PFSK-1 (cell line): ENCODE results near the gene EPHB3.
A peak's percentile ranks its signal among the peaks of the same experiment; 100 is the strongest.

Experiments used
- FOXP2 ChIP-seq: optimal IDR thresholded peaks from 2 replicates; pipeline ENCODE3; 2011; ENCODE audit warnings: borderline replicate concordance, control low read depth, inconsistent platforms; ENCODE audit not compliant: insufficient read depth; ENCODE audit errors: extremely low read length, extremely low read depth
- POLR2AphosphoS5 ChIP-seq: IDR thresholded peaks from 2 replicates; pipeline ENCODE4 v1.6.1; 2012; ENCODE audit warnings: low read depth, mild to moderate bottlenecking, control low read depth, low read length, moderate library complexity
- REST ChIP-seq, 2 experiments: IDR thresholded peaks; 2 replicates each; pipeline versions ENCODE4 v1.6.1 to v1.8.0; 2011 to 2012; ENCODE audit warnings: low read depth in 2 of 2, low read length in 2 of 2, control low read depth in 1 of 2, inconsistent platforms in 1 of 2, mild to moderate bottlenecking in 1 of 2, moderate library complexity in 1 of 2; ENCODE audit not compliant: insufficient read depth in 1 of 2
- SIN3A ChIP-seq: IDR thresholded peaks from 2 replicates; pipeline ENCODE4 v1.6.1; 2012; ENCODE audit warnings: mild to moderate bottlenecking, low read length, moderate library complexity, borderline replicate concordance; ENCODE audit not compliant: insufficient read depth
- TAF1 ChIP-seq: IDR thresholded peaks from 2 replicates; pipeline ENCODE4 v1.6.1; 2012; ENCODE audit warnings: low read length, control low read depth, borderline replicate concordance; ENCODE audit not compliant: insufficient read depth

The EPHB3 gene

GRCh38 chr3:184602372-184603150 is 41.0 kb downstream of the EPHB3 start:
- no peak for TF ChIP-seq SIN3A
- no peak for TF ChIP-seq FOXP2
- TF ChIP-seq TAF1: no peak
- TF ChIP-seq REST (IDR thresholded peaks at IDR 0.05; ENCODE audit: insufficient read depth in 1 of 2, low read depth in 2 of 2, low read length in 2 of 2): no peak
- TF ChIP-seq POLR2AphosphoS5: no peak

DNA sequence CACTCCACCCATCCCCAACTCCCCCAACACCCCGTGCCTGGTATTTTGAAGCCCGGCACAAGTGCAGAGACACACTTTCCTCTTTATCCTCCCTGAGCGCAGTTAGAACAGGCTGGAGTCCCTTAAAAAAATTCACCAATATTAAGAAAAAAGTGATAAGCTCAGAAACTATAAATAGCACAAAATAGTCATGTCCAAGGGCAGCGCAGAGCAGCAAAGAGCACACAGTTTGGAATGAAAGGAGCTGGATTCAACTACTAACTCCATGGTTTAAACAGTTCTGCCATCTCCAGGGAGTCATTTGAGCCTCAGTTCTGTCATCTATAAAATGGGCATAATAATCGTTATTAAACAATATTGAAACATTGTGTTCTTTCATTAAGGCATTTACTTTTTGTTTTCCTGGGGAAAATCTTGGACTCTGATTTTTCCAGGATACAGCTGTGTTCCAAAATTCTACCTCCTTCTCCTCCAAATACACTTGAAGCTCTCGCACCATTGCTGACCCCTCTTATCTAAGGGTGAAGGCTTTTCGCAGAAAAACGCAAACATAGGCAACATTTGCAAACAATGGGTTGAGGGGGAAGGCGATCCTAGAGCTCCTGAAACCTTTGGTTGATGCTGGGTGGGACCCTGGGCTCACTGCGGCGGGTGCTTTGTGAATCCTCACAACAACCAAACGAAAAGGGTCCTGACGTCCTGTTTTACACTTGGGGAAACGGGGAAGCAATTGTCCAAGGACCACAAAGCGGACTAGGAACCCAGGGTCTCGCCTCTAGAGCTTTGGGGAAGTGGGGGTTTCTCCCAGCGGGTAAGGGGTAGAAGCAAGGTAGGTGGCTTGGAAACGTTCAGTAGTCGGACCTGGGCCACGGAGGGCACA is 41.8 kb downstream of the EPHB3 start:
- no peak for TF ChIP-seq TAF1
- no peak for TF ChIP-seq REST (IDR thresholded peaks at IDR 0.05; ENCODE audit: insufficient read depth in 1 of 2, low read depth in 2 of 2, low read length in 2 of 2)
- TF ChIP-seq SIN3A: no peak
- no peak for TF ChIP-seq FOXP2
- TF ChIP-seq POLR2AphosphoS5: no peak

DNA sequence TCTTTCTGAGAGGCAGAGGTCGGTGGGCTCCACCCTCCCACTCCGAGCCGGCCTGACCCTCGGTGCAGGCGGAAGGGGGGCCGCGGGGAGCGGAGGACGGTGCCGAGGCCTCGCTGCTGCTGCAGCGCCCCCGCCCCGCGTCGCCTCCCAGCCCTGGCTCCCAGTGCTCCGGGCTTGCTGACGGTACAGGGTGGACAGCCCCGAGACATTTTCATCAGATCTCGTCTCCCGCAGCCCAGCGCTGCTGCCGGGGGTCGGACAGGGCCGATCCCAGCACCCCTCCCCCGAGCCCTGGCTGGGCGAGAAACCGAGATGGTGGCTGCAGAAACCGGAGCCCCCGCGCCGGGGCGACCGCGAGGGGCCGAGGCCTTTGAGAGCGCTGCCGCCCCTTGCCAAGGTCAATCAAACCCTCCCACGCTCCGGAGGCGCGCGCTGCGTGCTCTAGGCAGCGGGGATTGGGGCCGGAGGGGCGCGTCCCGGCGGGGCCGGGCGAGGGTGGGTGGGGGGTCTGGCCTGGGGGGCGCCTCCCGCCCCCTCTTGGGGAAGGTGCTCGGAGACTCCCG is 42.5 kb downstream of the EPHB3 start:
- TF ChIP-seq REST (IDR thresholded peaks at IDR 0.05; ENCODE audit: insufficient read depth in 1 of 2, low read depth in 2 of 2, low read length in 2 of 2) (no peak), SIN3A (no peak), FOXP2 (no peak), TAF1 (no peak), POLR2AphosphoS5 (no peak)

DNA sequence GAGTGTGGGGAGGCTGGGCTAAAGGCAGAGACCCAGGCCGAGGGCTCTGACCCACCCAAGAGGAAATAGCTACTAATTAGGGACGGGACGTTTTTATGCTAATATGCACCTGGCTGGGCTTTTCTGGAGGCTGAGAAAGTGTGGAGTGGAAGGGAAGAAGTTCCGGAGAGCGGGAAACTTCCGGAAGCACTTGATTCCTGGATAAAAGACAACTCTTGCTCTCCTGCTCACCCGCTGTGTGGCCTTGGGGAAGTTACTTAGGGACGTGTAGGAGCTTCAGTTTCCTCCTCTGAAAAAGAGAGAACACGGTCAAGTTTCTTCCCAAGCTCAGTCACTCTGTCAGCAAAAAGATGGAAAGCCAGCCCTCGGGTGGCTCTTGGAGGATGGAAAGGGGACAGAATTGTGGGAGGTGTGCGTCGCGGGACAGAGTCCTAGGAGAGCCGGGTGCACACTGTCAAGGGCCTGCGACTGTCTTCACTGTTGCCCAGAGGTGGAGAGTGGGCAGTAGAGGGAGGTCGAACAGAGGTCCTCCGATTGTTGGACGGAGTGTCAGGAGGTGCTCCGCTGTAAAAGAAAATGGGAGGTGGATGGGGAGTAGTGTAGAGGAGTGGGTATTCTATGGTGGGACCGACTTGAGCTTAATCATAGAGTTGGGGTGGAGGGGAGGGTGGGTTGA is 43.2 kb downstream of the EPHB3 start:
- TF ChIP-seq FOXP2: no peak
- peak; percentile 28; the same call in 1 of the 2 replicates for TF ChIP-seq SIN3A
- TF ChIP-seq POLR2AphosphoS5: no peak

DNA sequence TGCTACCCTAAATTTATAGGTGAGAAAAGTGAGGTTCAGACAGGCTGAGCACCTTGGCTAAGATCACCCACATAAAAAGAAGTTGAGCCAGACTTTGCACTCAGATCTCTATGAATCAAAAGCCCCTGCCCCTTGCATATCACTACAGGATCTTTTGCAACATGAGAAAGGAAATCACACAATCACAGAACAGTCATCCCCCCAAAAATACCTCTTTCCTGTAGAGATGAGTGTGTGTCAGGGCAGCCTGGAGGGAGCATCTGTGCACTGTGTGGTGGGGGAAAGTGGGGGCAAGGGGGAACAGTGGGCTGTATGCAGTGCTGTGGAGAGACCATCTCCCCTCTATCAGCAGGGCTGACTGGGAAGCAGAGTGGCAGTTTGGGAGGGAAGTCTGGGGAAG is 46.6 kb downstream of the EPHB3 start:
- TF ChIP-seq FOXP2 (no peak), REST (IDR thresholded peaks at IDR 0.05; ENCODE audit: insufficient read depth in 1 of 2, low read depth in 2 of 2, low read length in 2 of 2) (no peak), POLR2AphosphoS5 (no peak), TAF1 (no peak), SIN3A (no peak)
